ENCODE results near the gene SEMA3E.

DNA sequence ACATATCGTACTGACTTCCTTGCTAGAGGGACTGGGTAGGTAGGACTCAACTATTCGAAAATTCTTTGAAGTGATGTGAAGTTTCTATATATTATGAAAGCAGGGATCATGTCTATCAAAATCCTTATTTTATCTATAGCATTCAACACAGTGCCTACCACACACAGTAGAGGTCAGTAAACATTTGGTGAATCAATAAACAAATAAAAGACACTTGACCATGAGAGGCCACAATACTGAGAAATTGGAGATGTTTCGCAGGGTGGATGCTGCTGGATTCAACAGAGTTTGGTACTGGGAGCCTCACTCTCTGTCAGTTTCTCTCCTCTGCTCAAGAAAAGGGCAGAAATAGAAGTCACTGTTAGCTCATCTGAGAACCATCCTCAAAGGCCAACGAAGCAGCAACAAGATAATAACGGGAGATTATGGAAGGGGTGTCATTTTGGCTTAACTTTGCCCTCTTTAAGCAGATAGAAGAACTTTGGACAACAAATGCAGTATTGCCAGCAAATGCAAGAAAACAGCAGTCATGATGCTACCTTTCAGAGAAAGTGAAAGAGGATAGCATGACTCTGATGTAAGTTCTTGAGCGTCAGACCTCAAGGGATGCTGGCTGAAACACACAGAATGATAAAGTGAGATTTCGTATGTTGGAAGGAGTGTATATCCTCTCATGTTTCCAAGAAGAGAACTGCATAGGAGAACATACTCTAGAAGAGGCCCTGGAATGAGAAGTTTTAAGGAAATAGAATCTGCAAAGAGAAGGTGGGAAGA is 107.6 kb downstream of the SEMA3E start:
- TF ChIP-seq, protein P1, sequence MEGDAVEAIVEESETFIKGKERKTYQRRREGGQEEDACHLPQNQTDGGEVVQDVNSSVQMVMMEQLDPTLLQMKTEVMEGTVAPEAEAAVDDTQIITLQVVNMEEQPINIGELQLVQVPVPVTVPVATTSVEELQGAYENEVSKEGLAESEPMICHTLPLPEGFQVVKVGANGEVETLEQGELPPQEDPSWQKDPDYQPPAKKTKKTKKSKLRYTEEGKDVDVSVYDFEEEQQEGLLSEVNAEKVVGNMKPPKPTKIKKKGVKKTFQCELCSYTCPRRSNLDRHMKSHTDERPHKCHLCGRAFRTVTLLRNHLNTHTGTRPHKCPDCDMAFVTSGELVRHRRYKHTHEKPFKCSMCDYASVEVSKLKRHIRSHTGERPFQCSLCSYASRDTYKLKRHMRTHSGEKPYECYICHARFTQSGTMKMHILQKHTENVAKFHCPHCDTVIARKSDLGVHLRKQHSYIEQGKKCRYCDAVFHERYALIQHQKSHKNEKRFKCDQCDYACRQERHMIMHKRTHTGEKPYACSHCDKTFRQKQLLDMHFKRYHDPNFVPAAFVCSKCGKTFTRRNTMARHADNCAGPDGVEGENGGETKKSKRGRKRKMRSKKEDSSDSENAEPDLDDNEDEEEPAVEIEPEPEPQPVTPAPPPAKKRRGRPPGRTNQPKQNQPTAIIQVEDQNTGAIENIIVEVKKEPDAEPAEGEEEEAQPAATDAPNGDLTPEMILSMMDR (IDR thresholded peaks at IDR 0.05; ENCODE audit: insufficient read depth, low read depth, low read length), result no peak
- TF ChIP-seq EZH2 (IDR thresholded peaks at IDR 0.05; ENCODE audit: insufficient read depth, low read length), result no peak

All from astrocyte (in vitro differentiated cells and primary cell).